Stimulated activated CD4-positive, alpha-beta T cell treated with anti-CD3 and anti-CD28 coated beads, Interleukin-12 subunit alpha, Interleukin-12 subunit beta, amount 100 ng/mL, for 4 hours (primary cell): ENCODE measurements around the gene ULK3.
"Not testable (repeated sequence)": the region's sequence is repeated elsewhere in the genome, so short reads cannot be mapped to it uniquely, and the experiment has no call there.

Experiments used
- DNase-seq: peaks from one replicate; pipeline ENCODE4 v3.0.0-alpha.2; 2020

ULK3 gene, protein sequence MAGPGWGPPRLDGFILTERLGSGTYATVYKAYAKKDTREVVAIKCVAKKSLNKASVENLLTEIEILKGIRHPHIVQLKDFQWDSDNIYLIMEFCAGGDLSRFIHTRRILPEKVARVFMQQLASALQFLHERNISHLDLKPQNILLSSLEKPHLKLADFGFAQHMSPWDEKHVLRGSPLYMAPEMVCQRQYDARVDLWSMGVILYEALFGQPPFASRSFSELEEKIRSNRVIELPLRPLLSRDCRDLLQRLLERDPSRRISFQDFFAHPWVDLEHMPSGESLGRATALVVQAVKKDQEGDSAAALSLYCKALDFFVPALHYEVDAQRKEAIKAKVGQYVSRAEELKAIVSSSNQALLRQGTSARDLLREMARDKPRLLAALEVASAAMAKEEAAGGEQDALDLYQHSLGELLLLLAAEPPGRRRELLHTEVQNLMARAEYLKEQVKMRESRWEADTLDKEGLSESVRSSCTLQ

DNA sequence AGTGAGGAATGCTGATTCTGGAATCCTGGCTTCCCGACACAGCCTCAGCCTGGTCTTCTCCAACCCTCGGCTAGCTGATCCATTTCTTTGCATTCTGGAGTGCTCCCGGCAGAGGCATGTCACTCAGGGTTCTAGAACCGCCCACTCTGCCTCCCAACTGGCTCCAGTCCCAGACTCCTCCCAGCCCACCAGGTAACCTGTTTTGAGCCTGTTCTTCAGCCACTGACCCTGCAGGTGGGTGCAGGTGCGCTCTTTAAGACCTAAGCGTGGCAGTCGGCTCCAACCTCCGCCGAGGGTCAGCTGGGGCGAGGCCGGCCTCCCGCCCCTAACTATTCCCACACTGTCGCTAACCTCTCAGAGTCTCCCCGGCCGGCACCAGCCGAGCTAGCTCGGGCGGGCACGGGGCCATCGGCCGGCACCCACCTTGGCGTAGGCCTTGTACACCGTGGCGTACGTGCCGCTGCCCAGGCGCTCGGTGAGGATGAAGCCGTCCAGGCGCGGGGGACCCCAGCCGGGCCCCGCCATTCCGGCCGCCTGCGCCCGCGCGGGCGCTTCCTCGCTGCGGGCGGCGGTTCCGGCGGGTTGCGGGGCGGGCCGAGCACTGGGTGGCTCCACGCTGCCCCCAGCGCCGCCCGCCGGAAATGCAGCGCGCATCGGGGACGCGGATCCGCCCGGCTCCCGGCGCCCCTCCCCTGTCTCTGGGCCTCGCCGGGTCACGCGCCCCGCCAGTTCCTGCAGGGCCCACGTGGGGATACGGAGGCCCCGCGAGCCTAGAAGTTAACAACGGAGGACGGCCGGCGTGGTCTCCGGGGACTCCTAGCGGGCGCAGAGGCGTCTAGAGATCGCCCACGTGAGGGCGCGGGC, at the start of gene ULK3:
Gene ULK3, minus strand, starts transcription at position 576 of the 864 bp plus-strand sequence. Its CDS starts 51 bp downstream, at position 525.
- peak; percentile 92 for DNase-seq

DNA sequence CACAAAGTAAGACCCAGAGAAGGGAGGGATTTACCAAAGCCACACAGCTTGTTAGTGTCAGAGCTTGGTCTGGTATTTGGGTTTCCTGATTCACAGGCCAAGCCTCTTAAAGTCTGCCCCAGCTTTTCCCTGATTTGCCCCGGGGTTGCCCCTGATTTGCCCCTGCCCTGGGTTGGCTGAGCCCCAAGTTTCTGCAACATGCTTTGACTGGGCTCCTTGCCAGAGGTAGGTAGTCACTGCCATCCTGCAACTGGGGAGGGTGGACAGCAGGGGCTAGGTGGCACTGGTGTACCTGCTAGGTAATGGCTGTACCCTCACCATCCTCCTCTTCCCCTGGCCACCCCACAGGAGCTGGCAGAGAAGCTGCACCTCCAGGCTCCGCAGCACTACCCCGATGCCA, 49.4 kb upstream of the ULK3 start:
- DNase-seq: no peak

- DNase-seq: no peak
These were observed 48.5 kb upstream of the ULK3 start for GRCh38 chr15:74891469-74891868.

GRCh38 chr15:74890665-74890960, 47.7 kb upstream of the ULK3 start:
- no peak for DNase-seq

DNA sequence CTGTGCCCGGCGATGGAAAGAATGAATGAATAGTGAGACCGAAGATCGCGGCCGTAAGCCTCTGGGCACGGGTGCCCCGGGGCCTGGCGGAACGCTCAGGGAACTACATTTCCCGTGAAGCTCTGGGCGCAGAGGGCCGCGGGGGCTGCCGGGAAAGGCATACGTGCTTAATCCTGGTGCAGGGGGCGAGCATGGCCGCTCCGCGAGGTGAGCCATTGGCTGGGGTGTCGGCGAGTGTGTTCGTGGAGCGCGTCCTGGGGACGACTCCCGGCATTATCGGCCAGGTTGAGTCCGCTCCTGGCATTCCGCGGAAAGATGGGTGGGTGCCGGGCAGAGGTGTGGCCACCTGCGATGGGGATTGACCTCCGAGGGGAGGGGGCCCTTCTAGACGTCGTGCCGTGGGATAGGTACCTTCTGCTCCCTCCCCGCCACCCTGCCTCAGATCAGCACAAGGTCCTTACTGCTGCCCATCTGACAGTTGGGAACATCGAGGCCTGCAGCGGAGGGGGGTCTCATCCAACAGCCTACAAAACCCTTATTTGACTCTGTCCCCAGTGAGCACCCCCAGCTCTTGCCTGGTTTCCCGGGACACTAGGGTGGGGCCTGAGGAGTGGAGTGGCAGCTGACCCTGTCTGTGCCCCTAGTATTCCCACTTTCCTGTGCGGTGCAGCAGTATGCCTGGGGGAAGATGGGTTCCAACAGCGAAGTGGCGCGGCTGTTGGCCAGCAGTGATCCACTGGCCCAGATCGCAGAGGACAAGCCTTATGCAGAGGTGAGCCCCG, 47.1 kb upstream of the ULK3 start, which contains the start of gene MPI:
Gene MPI, plus strand, starts transcription at position 160 of the 782 bp plus-strand sequence. Its CDS starts 32 bp downstream, at position 192.
- peak; percentile 85 for DNase-seq

- no peak for DNase-seq
These were observed 46.5 kb upstream of the ULK3 start for GRCh38 chr15:74889390-74889882.

DNA sequence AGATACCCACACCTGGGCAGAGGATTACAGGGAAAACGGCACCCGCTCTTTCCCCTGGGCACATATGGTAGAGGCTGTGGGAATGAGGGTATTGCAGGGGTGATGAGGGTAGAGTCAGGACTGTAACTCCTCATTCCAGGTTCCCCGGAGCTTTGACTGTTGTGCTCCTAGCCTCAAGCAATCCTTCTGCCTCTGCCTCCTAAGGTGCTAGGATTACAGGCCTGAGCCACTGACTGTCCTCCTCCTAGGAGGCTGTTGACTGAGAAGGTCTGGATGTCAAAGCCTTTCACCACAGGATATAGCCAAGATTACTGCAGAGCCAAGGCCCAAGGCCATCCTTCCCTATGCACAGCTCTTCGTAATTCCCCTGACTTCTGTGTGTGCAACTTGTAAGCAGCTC, 45.8 kb upstream of the ULK3 start:
- no peak for DNase-seq

DNA sequence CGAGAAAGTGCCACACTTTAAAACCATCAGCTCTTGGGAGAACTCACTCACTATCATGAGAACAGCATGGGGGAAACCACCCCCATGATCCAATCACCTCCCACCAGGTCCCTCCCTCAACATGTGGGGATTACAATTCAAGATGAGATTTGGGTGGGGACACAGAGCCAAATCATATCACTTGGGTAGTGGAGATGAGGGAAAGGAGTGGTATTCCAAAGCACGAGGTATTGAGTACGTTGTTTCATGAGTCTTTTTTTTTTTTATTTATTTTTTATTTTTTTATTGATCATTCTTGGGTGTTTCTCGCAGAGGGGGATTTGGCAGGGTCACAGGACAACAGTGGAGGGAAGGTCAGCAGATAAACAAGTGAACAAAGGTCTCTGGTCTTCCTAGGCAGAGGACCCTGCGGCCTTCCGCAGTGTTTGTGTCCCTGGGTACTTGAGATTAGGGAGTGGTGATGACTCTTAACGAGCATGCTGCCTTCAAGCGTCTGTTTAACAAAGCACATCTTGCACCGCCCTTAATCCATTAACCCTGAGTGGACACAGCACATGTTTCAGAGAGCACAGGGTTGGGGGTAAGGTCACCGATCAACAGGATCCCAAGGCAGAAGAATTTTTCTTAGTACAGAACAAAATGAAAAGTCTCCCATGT, 44.7 kb upstream of the ULK3 start:
- DNase-seq: not testable (repeated sequence)

DNA sequence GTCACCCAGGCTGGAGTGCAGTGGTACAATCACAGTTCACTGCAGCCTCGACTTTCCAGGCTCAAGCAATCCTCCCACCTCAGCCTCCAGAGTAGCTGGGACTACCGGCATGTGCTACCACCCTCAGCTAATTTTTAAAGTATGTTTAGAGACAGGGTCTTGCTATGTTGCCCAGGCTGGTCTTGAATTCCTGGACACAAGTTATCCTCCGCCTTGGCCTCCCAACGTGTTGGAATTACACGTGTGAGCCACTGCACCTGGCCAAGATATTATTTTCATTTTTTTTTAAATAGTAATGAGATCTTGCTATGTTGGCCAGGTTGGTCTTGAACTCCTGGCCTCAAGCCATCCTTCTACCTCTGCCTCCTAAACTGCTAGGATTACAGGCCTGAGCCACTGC, 42.5 kb upstream of the ULK3 start:
- no peak for DNase-seq

DNA sequence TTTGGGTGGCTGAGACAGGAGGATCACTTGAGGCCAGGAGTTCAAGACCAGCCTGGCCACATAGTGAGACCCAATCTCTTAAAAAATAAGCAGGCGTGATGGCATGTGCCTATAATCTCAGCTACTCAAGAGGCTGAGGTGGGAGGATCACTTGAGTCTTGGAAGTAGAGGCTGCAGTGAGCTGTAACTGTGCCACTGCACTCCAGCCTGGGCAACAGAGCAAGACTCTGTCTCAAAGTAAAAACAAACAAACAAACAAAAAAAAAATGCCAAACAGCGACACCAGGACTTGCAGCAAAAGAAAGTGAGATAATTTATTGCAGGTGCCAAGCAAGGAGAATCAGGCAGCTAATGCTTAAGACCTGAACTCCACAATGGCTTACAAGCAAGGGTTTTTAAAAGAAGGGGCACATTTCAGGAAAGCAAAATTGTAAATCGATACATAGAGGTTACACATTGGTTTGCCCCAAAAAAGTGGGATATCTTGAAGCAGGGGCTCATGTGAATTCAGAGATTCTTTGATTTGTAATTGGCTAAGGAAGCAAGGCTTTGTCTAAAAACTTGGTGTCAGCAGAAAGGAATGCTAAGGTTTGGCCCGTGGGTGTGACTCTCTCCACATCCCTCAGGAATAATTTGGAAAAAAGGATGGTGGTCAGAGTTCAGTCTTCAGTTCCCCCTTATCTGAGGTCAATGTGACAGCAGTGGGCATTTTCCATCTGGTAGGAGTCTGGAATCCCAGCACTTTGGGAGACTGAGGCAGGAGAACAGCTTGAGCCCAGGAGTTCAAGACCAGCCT, 41.7 kb upstream of the ULK3 start:
- DNase-seq: no peak

- DNase-seq: no peak
These were observed 39.6 kb upstream of the ULK3 start for GRCh38 chr15:74882528-74882927.

DNA sequence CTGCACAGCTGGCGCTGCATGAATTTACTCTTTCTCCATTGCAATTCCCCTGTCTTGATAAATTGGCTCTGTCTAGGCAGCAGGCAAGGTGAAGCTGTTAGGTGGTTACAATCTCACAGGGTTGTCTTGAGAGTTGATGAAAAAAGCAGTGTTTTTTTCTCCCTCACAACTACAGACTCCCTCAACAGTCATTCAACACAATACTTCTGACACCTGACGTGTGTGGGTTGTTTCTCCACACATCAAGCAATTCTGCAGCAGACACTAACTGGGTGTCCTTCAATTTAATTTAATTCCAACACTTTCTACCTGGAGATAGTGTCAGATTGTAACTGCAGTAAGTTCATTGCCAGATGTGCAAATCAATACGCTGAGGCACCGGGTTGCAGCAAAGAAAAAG, 35.3 kb upstream of the ULK3 start:
- DNase-seq: no peak

DNA sequence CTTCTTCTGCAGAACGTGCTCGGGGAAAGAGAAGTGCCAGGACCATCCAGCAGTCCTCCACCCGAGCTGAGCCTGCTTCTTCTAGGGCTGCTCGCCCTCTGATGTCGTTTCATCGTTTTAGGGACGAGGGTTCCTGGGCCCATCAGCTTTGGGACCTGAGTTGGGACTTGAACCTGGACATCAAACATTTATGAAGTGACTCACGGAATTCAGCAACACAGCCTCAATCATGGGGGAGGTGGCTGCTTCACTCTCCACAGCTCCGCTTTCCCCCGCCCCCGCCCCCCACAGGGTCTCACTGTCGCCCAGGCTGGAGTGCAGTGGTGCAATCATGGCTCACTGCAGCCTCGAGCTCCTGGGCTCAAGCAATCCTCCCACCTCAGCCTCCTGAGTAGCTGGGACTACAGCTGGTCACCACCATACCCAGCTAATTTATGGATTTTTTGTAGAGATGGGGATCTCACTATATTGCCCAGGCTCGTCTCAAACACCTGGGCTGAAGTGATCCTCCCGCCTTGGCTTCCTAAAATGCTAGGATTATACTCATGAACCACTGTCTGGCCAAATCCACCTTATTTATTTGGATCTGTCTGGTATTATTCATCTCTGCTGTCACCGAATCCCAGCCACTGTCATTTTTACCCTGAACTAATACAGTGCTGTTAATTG, 30.9 kb upstream of the ULK3 start:
- no peak for DNase-seq

DNA sequence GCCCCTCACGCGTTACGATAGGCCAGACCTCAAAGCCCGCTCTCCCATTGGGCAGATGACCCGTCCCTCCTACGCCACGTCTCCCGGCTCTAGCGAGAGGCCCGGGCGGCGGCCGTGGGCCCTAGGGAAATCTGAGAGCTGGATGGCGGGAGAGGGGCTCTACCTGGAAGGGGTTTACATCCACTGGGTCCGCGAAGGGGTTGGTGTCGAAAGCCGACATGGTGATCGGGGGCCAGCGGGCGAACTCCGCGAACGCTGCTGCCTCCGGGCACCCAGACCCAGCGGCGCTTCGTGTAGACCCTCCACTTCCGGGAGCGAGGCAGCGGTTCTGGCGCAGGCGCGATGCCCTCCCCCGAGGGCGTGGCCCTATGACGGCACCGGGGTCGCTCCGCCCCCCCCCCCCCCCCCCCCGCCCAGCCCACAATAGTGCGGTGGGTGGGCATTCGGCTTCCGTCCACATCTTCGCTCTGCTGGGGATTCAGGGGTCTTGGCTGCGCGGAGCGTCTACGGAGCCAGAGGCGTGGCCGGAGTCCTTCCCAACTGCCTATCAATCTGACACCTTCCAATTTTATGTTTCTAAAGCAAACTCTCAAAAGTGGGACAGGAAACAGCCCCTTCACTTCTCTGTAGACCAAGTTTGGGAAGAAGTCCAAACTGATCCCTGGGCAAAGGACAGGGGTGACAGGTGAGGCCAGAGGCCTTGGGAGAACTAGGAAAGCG, 30.2 kb upstream of the ULK3 start, which contains the start of gene SCAMP2:
Gene SCAMP2, minus strand, starts transcription at position 330 of the 720 bp plus-strand sequence. Its CDS starts 110 bp downstream, at position 220.
- peak; percentile 82 for DNase-seq

GRCh38 chr15:74872702-74873035, 29.7 kb upstream of the ULK3 start:
- no peak for DNase-seq

- DNase-seq: no peak
These were observed 27.7 kb upstream of the ULK3 start for GRCh38 chr15:74870436-74871215.

GRCh38 chr15:74869726-74870407, 26.9 kb upstream of the ULK3 start:
- no peak for DNase-seq

- no peak for DNase-seq
These were observed 26.4 kb upstream of the ULK3 start for GRCh38 chr15:74869372-74869725.

DNA sequence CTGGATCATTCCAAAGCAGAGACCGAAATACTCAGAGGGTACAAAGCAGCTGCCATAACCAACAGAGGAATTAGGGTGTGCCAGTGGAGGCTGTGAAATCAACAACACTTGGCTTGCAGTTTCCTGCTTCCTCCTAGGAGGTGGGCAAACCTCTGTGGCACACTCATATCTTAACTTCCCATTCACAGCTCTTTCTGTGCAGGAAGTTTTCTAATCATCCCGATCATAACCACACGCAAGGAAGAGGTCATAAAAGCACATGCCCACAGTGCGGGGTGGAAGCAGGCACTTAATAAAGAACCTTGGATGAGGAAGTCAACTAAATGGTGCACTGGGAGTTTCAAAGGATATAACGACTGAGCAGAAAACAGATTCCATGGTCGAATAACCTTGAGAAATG, 25.1 kb upstream of the ULK3 start:
- DNase-seq: no peak
